ENCODE measurements around the gene DDRGK1. TPM values are rescaled to one million over a fixed set of nuclear protein-coding genes. Genes with fewer than 3 reads are reported as not detected.
"Not testable (repeated sequence)": the region's sequence is repeated elsewhere in the genome, so short reads cannot be mapped to it uniquely, and the experiment has no call there.

DDRGK1 gene
- total RNA-seq, 2 donors from 2014 or later, result 50.4 to 70.3 TPM

DNA sequence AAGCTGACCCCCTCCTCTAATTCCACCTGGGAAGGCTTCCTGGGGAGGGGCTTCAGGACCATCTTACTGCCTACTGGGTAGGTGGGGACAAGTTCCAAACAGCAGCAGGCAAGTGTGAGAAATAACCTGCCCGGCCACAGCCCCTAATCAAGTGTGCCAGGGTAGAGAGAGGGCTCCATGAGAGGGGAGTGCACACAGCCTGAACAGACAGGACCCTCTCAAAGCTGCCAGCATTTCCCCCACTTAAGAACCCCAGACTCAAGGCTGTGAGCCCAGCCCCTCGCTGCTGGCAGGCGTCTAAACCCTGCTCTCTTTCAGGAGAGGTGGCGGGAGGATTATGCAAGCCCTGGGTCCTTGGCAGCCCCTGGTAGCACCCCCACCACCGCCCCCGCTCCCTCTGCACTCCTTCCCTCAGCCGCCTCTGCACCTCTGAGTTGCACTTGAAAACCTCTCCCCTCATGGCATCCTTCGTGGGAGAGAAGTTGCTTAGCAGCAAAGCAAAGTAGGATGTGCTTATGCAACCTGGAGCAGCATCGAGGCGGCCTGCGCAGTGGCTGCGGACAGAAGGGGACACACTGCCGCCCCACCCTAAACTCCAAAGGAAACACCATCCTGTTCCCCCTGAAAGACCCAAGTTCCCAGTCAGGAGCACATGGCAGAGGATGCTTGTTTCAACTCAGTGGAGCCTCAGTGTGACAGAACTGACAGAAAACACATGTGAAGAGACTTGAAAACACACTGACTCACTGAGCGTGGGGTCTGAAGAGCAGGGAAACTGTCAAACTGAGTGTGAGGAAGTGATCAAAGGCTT lies 10.5 kb downstream of the DDRGK1 start:
- ATAC-seq, result no peak
- intact Hi-C loops (cut with DNase I, micrococcal nuclease), result no loop called here
- no peak for DNase-seq

DNA sequence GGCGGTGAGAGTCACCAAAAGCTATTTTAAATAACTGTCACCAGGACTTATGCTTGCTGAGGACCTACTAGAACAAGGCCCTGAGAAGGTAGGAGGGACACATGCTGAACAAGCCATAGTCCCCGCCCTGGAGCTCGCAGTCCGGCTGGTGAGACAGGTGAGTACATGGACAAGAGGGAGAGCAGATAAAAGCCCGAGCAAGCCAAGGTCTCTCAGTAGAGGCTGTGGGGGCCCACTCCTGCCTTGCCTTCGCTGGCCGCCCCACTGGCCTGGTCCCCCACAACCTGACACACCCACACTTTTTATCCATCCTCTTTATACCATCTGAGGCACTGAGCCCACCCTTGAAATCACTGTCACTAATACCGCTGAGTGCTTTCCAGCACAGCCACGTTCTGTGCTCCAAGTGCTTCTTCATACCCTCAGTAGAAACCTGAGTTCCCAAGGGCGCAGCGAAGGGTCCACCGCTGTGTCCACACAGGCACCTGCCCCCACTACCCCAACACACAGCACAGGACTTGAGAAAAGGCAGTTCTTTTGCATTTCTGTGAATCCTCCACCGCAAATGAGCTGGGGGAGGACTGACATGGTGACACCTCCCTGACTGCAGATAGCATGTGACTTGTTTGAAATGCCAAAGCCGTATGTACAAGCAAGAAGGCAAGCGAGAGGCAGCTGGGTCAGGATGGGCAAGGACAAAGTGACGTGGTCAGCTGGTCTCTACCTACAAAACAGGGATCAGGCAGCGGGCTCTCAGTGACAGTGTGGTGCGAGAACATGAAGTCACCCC lies 12.1 kb downstream of the DDRGK1 start:
- intact Hi-C loops (cut with DNase I, micrococcal nuclease), result no loop called here
- ATAC-seq (no peak), DNase-seq (no peak)

DNA sequence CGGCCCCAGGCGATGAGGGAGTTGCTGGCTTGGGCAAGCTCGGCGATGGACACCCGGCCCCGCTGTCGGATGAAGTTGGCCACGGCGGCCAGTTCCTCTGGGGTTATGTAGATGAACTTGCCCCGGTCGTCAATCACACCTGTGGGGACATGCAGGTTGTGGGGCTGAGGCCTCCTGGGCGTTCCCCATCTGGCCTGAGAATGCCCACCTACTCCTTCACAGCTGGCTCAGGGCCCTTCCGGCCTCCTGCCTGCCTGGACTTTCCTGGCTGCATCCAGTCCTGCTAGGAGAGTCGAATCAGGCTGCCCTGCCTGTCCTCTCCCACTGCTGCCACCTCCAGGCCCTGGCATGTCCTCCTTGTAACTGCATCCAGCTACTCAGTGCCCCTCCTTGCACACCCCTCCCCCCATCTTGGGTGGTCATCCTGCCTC lies 13.8 kb downstream of the DDRGK1 start:
- ATAC-seq, result no peak
- no peak for DNase-seq
- intact Hi-C loops (cut with DNase I, micrococcal nuclease), result no loop called here

DNA sequence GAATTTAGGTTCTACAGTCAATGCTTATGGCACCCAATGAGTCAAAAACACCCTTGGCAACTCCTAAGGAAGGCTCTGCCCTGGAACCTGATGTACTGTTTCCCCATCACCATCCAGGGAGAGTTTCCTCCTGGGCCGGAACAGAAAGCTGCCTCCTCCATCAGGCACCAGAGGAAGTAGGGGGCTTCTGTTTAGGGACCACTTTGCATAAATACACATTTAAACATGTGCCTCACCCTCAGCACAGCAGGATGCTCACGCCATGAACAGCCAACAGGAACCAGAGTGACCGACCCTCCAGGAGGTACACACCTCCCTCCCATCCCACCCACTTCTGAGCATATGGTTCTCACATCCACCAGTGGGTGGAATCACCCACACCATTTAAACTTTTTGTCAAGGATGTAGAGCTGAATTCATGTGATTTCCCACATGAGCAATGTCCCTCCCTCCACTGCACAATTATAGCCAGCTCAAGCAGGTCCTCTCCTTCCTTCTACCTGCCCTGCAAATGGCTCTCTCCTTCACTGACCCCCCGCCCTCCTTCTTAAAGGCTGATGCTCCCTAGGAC lies 14.8 kb downstream of the DDRGK1 start:
- DNase-seq, result no peak
- intact Hi-C loops (cut with DNase I, micrococcal nuclease), result no loop called here
- ATAC-seq, result no peak

DNA sequence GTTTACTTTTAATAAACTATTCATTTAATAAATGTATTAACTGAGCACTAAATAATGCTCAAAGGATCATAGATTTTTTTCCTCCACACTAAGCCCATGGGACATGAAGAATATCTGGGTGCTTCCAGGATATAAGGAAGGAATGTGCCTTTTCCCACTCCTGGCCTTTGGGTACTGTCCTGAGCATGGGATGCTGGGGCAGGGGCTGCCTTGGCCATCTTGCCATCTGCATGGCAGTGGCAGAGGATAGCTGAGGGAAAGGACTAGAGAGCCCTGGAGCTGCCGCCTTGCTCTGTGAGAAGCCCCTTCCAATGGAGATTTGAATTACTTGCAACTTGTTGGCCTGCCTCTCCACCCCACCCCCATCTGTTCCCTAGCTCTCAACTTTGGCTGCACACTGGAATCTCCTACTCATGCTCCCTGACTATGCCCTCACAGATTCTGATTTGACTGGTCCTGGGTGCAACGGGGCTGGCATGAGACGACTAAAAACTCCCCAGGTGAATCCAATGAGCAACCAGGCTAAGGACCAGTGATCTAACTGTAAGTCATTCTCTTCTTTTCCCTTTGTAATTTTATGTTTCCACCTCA lies 15.6 kb downstream of the DDRGK1 start:
- DNase-seq (no peak), ATAC-seq (no peak)
- intact Hi-C loops (cut with DNase I, micrococcal nuclease), result no loop called here

DNA sequence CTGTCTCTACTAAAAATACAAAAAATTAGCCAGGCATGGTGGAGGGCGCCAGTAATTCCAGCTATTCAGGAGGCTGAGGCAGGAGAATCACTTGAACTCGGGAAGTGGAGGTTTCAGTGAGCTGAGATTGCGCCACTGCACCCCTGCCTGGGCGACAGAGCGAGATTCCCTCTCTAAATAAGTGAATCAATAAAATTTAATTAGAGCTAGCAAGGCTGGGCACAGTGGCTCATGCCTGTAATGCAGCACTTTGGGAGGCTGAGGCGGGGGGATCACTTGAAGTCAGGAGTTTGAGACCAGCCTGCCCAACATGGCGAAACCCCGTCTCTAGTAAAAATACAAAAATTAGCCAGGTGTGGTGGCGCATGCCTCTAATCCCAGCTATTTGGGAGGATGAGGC lies 16.6 kb downstream of the DDRGK1 start:
- intact Hi-C loops (cut with DNase I, micrococcal nuclease); ATAC-seq; DNase-seq: not testable (repeated sequence)

DNA sequence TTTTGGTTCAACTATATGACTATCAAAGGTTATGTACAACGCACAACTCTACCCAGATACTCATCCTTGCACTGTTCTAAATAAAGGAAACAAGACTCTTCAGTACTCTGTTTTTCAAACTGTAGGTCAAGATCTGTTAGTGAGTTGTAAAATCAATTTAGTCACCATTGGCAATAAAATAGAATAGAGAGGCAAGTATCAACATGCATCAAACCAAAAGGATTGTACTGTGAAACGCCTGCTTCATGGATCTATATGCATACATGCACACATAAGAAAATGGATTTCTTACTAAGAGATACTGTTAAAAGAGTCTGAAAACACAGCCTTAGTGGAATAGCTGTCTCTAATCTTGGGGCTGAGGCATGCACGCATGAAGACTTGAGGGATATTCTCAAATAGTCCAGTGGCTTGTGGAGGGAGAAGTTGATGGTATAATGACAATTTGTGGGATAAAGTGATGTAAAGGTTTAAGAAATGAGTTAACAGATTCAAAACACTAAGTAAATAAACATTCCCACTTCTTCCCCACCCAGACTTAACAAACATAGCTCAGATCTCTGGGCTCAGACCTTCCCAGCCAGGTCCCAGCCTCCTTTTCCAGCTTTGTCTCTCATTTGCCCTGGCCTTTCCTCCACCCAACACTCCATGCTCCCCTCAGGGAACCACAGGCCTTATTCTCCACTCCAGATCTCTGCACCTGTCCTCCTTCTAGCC lies 20.4 kb downstream of the DDRGK1 start:
- DNase-seq (no peak), ATAC-seq (no peak)
- intact Hi-C loops (cut with DNase I, micrococcal nuclease), result no loop called here

DNA sequence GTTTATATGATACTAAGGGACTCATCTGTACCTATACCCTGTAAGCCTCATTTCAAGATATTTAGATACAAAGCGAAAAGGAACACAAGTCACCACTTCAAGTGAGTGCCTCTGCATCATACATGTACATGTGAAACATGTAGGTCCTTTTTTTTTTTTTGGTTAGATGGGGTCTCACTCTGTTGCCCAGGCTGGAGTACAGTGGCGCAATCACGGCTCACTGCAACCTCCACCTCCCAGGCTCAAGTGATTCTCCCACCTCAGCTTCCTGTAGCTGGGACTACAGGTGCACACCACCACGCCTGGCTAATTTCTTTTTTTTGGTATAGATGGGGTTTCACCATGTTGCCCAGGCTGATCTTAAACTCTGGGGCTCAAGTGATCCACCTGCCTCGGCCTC lies 22.1 kb downstream of the DDRGK1 start:
- intact Hi-C loops (cut with DNase I, micrococcal nuclease); ATAC-seq; DNase-seq: not testable (repeated sequence)

DNA sequence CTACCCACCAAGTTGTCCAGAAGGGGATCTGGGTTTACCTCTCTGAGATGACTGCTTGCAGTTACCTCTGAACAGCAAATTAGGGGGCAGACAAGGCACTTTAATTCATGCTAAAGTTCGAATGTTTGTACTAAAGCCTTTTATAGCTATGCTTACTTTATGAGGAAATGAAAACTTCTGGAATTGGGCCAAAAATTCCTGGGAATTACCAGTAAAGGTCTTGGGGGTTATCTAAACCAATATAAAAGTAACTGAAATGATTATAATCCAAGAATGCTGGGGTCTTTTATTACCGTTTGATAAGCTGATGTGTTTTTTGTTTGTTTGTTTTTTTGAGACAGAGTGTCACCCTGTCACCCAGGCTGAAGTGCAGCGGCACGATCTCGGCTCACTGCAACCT lies 23.2 kb downstream of the DDRGK1 start:
- intact Hi-C loops (cut with DNase I, micrococcal nuclease), result no loop called here
- ATAC-seq (peak; percentile 86), DNase-seq (no peak)

DNA sequence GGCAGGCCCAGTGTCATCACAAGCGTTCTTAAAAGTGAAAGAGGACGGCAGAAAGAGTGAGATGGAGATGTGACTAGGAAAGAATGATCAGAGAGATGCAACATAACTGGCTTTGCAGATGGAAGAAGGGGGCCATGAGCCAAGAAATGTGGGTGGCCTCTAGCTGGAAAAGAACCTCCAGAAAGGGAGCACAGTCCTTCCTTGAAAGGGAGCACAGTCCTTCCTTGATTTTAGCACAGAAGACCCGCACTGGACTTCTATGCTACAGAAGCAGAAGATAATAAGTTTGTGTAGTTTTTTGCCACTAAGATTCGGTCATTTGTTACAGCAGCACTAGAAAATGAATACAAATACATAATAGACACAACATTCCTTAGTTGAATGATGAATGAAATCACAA lies 24.2 kb downstream of the DDRGK1 start:
- DNase-seq, result no peak
- intact Hi-C loops (cut with DNase I, micrococcal nuclease), result no loop called here
- ATAC-seq, result no peak

DNA sequence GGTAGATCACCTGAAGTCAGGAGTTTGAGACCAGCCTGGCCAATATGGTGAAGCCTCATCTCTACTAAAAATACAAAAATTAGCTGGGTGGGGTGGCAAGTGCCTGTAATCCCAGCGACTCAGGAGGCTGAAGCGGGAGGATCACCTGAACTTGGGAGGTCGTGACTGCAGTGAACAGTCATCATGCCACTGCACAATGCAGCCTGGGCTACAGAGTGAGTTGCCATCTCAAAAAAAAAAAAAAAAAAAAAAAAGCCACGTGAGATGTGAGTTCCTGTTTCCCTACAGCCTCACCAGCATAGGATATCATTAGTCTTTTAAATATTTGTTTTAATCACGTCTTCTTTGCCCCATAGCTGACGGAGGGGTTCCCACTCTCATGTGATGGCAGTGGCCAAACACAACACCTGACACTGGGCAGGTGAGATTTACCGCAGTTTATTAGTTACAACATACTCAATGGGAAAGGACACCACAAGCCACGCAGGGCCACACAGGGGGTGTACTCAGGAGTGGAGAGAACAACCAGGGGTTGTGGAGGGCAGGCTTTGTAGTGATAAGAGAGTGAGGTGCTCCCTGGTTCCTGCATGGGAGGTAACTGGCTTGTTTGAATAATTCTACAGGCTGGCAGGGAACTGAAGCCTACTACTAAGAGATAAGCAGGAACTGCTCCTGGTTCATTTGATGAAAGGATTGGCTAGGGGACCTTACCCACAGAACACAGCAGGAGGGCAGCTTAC lies 26.6 kb downstream of the DDRGK1 start:
- no peak for ATAC-seq
- intact Hi-C loops (cut with DNase I, micrococcal nuclease), result no loop called here
- DNase-seq, result no peak

DNA sequence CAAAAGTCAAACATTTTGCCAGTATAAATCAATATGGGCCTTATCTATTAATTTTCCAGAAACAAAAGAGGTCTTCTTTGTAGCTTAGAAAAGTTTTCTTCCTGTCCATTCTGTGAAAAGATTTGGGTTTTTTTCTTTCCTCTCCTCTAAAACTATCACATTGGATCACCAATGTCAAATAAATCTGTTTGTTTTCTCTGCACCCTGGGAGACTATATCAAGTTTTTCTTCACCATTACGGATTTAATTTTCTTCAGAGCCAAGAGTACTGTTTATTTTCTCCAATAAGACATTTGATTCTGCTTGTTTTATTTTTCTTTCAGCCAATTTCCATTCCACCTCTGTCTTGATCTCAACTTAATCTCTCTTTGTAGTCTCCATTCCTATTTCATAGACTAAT lies 29.2 kb downstream of the DDRGK1 start:
- DNase-seq (no peak), ATAC-seq (no peak)
- intact Hi-C loops (cut with DNase I, micrococcal nuclease), result no loop called here

DNA sequence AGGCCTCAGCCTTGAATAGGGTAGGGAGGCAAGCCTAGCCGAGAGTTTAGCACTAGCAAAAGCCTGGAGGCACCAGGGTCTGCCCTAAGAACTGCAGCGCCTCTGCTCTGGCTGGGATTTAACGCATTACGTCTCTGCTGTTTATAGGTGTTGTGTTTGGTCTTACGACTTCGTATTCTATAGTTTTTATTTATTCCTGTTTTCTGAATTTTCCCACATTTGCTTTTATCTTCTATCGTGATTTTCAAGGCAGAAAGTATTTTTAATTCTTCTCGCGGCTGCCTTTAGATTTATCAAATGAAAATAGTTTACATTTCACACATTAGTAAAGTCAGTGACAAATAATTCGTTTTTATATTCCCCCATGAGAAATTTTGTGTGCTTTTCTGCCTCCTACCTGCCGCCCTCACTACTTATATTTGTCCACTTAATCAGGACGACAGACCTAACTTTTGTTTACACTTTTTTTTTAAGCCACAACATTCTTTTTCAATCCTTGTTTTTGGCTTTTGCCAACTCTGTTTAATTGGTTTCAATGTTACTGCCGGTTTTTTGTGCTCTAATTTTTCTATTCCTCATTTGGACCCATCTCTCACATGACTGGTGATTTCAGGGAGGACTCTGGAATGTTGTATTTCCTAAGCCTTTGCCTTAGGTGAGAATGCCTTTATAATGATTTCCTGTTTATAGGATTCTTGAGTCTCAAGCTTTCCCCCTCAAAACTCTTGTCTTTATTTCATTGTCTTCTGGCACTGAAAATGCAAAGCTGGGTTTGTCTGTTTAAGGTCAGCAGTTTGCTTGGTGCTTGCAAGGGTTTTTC lies 29.8 kb downstream of the DDRGK1 start:
- intact Hi-C loops (cut with DNase I, micrococcal nuclease), result no loop called here
- no peak for DNase-seq

DNA sequence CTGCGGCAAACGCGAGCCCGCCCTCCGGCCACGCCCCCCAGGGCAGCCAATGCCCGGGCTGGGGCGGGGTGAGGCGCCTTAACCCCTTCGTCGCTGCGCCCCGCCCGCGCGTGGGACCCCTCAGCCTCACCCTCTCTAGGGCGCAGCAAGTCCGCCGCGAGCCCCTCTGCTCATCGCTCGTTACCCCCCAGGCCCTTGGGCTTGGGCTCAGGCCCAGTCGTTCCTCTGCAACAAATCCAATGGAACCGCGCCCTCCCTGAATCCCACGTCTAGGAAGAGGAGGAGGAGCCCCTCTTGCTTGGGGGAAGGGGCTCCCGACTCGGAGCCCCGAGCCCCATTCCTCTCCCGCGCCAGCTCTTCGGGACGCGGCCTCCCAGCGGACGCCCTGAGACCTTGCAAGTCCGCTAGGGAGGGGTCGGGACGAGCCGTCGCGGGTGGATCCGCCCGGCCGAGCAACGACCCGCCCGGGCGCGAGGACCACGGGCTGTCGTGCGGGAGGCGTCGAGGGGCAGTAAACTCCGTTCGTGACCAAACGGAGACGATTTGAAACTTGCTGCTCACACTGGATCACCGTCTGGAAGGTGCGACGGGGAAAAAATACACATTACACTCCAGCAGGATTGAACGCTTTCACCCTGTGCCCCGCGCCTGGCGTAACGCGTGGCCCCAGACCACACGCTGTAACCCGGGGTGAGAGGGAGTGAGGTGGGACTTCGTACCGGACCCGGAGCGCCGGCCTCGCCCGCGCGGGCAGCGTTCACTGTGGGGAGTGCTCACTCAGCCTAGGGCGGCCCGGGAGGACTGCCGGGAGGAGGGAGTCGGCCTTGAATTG lies 30.7 kb downstream of the DDRGK1 start:
- DNase-seq (peak; percentile 84 to 94), ATAC-seq (peak; percentile 92)
- intact Hi-C loops (cut with DNase I, micrococcal nuclease), result no loop called here

More for the DNA sequence above, 29.8 kb downstream of the DDRGK1 start:
- no peak for ATAC-seq

DNA sequence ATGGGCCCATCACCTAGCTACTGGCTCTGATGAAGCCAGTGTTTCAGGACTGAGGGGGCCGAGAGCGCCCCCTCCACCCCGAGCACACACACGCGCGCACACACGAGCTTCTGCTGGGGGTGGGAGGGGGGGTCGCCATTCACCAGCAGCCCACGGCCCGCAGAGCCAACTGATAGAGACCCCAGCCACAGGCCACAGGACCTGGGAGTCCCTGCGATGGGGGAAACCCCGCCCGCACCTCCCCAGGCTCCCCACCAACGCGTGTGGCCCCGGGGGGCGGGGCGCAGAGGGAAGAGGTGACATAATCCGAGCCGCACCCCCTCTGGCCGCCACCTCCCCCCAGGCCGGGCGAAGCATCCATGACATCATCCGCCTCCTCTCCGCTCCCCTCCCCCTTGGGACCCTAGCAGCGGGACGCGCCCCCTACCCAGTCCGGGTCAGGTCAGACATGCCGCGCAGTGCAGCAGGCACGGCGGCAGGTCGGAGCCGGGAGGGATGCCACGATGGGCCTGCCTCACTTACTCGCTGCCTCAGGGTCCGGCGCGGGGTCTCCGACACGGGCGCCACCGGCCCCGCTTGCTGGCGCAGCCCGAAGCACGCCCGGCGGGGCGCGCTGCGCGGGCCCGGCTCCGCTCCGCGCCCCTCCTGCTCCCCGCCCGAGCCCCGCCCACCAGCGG lies 31.4 kb downstream of the DDRGK1 start, which contains the start of gene LZTS3:
Gene LZTS3 (minus strand): TSS at position 617 of the 677 bp plus-strand sequence. CDS start 6,386 bp downstream, outside the sequence.
- peak; percentile 37 for ATAC-seq
- intact Hi-C loops (cut with DNase I, micrococcal nuclease), result no loop called here

More for the DNA sequence above, 31.4 kb downstream of the DDRGK1 start, which contains the start of gene LZTS3:
- DNase-seq, result peak; percentile 73 to 82
